DMS53 (cell line): Measurements from ENCODE around the gene TYK2.
A peak's percentile ranks its signal among the peaks of the same experiment; 100 is the strongest.

Source experiments
- DNase-seq: peaks from one replicate; lab custom pipeline; 2025; lab: John Stamatoyannopoulos, UW

The TYK2 gene

DNA sequence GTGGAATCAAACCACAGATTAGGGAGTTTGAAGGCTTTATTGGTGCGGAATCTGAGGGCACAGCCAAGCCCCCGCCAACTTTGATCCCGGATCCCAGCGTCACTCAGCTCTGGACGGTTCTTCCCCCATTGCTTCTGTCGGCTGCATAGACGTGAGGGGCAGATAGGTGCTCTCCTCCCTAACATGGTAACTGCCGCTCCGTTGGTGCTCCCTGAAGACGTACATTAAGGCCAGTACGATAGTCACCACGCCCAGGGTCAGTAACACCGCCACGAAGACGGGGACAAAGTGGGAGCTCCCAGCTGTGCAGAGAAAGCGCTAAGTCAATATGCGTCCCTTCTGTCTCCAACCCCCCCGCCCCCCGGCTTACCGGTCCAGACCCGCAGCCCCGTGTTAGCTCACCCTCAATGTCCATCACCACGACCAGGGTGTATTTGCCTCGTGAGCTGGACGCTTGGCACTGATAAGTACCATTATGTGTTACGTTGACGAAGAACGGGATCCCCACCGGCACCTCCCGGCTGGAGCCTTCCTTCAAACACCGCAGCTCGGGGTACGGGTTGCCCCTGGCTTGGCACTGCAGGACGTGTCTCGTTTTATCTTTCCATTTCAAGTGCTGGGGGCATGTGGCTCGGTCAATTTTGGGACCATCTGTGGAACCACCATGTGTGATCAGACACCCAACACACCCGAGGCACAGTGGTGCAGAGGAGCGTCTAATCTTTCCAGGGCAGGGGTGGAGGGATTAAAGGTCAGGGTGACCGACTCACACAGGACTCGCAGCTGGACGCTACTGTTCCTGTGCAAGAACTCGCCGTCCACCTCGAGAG is 46.4 kb downstream of the TYK2 start:
- DNase-seq, result peak; percentile 84

DNA sequence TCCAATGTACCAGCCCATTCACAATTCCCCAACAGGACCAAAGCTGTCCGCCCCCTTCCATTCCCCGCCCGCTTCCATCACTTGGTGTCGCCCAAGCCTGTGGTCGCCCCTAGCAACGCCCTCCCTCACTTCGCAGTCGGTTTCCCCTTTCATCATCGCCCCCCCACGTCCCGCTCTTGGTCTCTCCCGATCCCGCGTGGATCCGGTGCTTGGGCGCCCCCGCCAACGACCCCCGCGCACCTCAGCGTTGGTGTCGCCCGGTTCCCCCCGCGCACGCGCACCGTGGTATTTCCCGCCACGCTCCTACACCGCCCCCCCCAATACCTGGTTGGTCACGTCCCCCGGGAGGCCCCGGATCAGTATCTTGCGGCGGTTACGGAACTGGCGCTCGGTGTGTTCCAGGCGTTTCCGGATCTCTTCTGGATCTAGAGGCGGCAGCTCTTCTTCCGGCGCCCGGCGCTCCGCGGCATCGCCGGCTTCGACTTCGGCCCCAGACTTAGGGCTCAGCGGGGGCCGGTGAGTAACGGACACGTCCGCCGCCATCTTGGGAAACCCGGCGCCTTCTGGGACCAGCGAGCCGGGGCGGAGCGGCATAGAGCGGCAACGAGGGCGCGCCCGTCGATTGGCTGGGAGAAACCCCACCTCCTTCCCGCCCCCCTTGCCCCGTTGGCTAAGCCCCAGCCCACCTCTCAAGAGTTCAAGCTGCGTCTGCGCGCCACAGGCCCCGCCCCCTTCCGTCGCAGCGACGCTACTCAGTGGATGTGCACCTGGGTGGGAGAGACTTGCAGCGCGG is 47.2 kb downstream of the TYK2 start, which contains the start of gene RAVER1:
Gene RAVER1 (minus strand): TSS at position 565 of the 793 bp plus-strand sequence. CDS start 22 bp downstream, at position 543.
- DNase-seq, result peak; percentile 97

GRCh38 chr19:10332158-10332964 is 48.0 kb downstream of the TYK2 start:
- DNase-seq, result peak; percentile 40

- no peak for DNase-seq
Observed at GRCh38 chr19:10329555-10329954, 50.8 kb downstream of the TYK2 start.

DNA sequence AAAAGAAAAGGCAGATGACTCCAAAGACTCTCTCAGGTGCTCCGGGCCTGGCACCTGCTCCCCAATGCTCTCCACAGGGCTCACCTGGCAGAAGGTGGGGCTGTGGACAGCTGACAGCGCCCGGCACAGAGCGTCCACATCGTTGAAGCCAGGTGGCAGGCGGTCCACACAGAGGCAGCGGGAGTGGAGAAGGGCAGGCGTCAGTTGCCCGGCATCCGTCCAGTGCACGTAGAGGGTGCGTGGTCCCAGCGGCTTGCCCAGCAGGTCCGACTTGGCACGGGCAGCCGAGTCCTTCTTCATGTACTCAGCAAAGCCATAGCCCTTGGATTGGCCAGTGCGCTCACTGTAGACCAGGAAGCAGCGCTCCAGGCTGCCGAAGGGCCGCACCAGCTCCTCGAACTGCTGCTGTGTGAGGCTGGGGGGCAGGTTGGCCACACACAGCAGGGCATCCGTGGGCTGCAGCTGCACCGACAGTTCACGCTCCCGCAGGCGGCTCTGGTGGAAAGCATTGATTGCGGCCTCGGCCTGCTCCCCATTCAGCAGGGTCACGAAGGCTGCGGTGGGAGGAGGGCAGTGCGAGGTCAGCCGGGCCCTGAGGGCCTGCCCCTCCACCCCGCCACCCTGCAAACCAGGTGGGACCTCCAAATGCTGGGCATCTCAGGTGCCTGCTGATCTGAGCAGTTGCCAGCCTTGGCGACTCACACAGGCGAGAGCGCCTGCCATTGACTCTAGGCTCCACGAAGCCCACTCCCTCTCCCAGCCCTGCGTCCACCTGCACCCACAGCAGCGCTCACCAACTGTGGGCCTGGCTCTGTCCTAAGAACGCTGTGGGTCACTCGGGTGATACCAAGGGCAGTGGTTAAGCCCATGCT is 51.6 kb downstream of the TYK2 start:
- DNase-seq, result no peak

- DNase-seq, result no peak
Observed at GRCh38 chr19:10327793-10328192, 52.6 kb downstream of the TYK2 start.

- DNase-seq, result no peak
Observed at GRCh38 chr19:10325732-10326131, 54.6 kb downstream of the TYK2 start.

DNA sequence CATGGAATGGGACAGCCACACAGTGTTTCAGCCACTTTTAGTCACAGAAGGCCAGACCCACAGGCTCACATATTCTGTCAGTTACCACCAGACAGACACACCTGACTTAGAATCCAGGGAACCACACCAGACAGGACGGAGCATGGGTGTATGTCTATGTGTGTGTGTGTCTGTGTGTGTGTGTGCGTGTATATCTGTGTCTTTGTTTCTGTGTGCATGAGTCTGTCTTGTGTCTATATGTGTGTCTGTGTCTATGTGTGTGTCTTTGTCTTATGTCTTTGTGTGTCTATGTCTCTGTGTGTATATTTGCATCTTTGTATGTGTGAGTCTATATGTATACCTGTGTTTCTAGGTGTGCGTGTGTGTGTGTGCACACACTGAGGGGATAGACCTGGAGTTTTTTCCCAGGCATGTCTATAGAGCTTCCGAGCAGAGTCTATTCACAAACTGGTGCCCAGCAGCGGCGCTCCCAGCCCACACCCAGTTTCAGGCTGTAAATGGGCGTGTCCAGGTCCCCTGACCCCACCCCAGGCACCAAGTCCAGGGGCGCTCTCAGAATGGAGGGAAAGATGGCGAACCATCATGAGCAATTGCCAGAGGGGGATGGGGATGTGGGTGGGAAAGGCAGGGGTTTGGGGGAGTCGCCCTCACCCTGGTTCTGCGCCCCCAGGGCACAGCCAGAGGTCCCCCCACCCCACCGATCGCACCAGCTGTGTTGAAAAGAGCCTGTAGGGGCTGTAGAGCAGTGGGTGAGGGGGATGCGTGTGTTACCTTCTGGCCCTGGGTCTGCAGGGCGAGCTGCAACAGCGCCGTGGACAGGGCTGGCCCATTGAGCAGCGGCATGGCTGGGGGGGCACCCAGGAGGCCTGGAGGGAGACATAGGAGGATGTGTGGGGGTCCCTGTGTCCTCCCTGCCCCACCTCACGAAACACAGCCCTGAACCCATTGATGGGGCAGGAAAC is 58.2 kb downstream of the TYK2 start:
- DNase-seq, result no peak

GRCh38 chr19:10321417-10321797 is 59.0 kb downstream of the TYK2 start:
- no peak for DNase-seq

- no peak for DNase-seq
Observed at GRCh38 chr19:10320602-10321416, 59.6 kb downstream of the TYK2 start.

DNA sequence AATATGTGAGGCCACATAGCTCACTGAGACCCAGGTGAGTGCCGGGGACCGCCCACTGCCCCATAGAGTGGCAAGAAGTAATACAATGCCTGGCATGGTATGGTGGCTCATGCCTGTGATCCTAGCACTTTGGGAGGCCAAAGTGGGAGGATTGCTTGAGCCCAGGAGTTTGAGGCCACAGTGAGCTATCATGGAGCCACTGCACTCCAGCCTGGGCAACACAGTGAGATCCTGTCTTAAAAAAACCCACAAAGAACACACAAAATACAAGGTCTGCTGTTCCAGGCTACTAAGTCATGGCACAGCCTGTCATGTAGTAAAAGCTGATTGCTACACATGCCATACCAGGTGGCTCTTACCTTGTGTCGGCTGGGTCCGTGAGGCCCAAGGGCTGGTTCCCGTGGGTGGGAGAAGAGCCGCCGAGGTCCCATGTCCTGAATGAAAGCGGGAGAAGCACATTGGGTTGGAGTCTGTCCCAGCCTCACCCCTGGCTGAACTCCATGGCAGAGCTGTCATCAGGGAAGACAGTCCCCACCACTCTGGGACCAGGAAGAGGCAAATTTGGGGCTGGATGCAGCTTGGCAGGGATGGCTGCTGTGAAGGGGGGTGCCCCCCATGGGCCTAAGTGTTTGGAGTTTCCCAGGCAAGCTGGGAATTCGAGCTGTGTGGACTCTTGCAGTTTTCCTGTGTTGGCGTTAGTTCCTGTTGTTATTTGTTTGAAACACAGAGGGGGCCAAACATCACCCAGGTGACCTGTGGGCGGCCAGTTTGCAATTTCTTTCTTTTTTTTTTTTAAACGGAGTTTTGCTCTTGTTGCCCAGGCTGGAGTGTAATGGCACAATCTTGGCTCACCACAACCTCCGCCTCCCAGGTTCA is 61.3 kb downstream of the TYK2 start:
- DNase-seq, result no peak

- no peak for DNase-seq
Observed at GRCh38 chr19:10317857-10318462, 62.4 kb downstream of the TYK2 start.

- DNase-seq, result no peak
Observed at GRCh38 chr19:10317045-10317856, 63.1 kb downstream of the TYK2 start.

- peak; percentile 37 for DNase-seq
Observed at GRCh38 chr19:10316229-10317044, 63.9 kb downstream of the TYK2 start.

- DNase-seq, result peak; percentile 89
Observed at GRCh38 chr19:10315335-10316214, 64.8 kb downstream of the TYK2 start, which contains the start of gene FDX2. TSS of gene FDX2 (minus strand) at chr19:10316015. CDS start at chr19:10315996, 19 bp downstream.
